IPS DF 19.7 (cell line): ENCODE data around the gene AGPS.
"Not testable (repeated sequence)": the region's sequence is repeated elsewhere in the genome, so short reads cannot be mapped to it uniquely, and the experiment has no call there.

ENCODE experiments used
- DNase-seq: peaks from one replicate; pipeline ENCODE4 v3.0.0-alpha.2; 2013; ENCODE audit warnings: low read depth, low spot score

The AGPS gene

DNA sequence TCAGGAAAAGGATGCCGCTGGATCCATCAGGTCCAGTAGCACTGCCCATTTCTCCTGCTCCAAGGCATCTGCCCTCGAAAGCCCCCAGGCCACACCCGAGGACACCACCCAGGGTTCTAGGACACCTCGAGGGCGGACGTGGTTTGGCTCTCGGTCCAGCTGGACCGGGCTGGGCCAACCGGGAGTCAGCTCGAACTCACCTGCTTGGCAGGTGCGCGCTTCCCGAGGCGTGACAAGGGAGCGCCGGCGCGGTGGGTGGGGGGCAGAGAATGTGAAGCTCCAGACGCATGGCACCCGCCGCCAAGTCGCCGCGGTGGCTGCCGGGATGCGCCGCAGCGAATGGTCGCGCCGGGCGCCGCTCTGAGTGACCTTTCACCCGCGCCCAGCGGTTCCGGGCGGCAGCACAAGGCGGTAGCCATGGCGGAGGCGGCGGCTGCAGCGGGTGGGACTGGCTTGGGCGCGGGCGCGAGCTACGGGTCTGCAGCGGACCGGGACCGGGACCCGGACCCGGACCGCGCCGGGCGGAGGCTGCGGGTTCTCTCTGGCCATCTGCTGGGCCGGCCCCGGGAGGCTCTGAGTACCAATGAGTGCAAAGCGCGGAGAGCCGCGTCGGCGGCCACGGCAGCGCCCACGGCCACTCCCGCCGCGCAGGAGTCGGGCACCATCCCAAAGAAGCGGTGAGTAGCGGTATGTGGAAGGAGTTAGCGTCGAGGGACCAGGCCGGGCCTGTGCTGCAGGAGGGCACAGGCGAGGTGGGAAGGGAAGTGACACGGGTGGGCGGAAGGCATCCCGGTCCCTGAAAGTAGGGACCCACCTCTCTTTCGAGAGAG is at the start of gene AGPS:
AGPS (plus strand) TSS at position 401 of the 830 bp plus-strand sequence; CDS start at position 418, 17 bp downstream.
- no peak for DNase-seq

DNA sequence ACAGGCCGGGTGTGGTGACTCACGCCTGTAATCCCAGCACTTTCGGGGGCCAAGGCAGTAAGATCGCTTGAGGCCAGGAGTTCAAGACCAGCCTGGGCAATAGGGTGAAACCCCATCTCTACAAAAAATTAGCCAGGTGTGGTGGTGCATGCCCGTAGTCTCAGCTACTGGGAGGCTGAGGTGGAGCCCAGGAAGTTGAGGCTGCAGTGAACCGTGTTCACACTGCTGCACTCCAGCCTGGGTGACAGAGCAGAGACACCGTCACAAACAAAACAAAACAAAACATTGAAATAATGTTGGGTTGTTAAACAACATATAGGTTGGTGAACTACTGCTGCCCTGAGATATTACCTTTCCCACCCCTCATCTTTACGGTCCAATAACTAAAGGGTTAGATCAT is 48.8 kb upstream of the AGPS start:
- no peak for DNase-seq

DNA sequence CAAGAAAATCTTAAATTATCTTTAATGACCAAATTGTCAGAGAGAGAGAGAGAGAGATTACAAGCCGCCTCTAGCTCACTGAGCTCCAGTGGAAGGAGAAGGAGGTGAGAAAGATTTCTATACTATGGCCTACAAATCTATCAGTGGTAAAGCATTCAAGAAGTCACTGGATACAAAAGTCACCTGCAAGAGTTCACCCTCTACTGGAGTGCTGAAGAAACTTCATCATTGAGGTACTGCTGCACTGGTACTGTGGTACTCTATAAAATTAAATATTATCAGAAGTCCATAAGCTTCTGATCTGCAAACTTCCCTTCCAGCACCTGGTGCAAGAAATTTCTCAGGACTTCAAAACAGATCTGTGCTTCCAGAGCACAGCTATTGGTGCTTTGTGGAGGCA is 48.3 kb upstream of the AGPS start:
- no peak for DNase-seq

DNA sequence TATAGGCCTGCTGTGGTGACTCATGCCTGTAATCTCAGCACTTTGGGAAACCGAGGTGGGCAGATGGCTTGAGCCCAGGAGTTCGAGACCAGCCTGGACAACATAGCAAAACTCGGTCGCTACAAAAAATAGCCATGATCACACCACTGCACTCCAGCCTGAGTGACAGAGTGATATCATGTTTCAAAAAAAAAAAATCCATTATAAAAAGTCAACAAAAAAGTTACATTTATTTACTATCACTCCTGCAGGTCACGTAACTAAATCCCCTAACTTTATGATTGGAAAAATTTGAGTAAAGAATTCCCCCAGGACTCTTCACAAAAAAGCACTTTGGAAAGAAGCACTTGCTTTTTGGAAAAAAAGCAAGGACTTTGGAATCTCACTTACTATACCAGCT is 46.4 kb upstream of the AGPS start:
- no peak for DNase-seq

DNA sequence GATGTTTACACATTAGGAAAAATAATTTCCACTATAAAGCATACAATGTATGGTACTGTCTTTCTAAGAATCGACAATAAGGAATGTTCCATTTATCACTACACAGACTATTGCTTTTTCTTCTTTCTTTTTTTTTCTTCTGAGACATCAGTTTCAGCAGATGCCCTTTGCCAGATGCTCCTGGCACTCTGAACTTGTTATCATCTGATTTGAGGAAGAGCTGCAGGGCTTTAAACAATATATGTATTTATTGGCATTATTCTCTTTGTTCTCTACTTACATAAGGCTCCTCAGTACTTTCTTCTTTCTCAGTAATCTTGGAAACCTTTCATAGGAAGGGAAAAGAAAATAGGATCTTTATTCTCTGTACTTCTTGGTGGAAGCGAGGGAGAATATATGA is 45.0 kb upstream of the AGPS start:
- no peak for DNase-seq

DNA sequence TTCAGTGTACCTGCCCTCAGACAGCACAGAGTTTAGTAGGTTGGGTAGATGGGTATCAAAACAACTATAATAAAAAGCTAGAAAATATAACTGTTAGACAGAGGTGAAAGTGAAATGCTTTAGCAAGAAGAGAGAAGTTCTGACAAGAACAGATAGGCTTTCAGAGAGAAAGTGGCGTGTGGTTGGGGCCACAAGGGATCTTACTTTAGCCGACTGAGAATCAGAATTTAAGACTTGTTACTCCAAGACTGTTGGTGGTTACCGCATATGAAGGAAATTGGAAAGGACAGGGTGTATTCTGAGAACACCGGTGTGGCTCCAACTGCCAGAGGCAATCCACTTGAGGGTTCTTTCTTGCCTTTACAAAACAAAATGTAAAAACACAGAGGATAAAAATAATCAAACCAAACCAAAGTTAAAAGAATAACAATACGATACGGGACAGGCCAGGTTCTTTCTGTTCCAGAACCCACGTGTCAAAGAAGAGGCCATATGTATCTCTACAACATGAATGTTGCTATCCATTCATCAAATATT is 44.4 kb upstream of the AGPS start:
- DNase-seq, result no peak

DNA sequence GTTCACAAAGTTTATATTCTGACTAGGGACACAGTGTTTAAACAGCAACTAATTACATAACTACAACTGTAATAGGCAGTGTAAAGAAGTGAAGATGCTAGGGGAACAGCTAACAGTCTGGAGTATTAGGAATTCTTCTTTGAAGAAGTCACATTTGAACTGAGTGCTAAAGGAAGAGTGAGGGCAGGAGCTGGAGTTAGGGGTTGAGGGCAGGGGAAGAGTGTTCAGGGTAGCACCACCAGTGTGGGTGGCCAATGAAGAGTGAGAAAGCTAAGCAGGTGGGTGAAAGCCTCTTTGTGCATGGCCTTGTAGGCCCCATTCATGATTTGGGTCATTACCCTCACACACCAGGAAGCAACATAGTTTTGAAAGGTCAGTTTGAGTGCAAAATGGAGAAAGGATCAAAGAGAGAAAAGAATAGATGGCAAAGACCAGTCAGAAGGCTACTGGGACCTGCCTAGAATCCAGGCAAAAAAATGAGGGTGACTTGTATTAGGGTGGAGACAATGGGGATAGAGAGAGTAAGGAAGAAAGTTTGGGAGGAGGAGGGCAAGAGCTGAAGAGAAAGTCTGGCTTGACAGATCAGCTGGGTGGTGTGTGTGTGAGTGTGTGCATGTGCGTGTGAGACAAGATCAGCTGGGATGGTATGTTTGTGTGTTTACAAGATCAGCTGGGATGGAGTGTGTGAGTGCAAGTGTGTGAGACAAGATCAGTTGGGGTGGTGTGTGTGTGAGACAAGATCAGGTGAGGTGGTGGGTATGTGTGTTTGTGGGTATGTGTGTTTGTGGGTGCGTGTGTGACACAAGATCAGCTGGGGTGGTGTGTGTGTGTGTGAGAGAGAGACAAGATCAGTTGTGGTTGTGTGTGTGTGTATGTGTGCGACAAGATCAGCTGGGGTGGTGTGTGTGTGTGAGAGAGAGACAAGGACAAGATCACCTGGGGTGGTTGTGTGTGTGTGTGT is 43.6 kb upstream of the AGPS start:
- no peak for DNase-seq

DNA sequence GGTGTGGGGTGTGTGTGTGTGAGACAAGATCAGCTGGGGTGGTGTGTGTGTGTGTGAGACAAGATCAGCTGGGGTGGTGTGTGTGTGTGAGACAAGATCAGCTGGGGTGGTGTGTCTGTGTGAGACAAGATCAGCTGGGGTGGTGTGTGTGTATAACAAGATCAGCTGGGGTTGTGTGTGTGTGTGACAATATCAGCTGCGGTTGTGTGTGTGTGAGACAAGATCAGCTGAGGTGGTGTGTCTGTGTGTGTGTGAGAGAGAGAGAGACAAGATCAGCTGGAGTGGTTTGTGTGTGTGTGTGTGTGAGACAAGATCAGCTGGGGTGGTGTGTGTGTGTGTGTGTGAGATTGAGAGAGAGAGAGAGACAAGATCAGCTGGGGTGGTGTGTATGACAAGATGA is 41.9 kb upstream of the AGPS start:
- DNase-seq, result not testable (repeated sequence)

DNA sequence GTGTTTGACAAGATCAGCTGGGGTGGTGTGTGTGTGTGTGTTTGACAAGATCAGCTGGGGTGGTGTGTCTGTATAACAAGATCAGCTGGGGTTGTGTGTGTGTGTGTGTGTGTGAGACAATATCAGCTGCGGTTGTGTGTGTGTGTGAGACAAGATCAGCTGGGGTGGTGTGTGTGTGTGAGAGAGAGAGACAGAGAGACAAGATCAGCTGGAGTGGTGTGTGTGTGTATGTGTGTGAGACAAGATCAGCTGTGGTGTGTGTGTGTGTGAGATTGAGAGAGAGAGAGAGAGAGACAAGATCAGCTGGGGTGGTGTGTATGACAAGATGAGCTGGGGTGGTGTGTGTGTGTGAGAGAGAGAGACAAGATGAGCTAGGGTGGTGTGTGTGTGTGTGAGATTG is 41.5 kb upstream of the AGPS start:
- not testable (repeated sequence) for DNase-seq

DNA sequence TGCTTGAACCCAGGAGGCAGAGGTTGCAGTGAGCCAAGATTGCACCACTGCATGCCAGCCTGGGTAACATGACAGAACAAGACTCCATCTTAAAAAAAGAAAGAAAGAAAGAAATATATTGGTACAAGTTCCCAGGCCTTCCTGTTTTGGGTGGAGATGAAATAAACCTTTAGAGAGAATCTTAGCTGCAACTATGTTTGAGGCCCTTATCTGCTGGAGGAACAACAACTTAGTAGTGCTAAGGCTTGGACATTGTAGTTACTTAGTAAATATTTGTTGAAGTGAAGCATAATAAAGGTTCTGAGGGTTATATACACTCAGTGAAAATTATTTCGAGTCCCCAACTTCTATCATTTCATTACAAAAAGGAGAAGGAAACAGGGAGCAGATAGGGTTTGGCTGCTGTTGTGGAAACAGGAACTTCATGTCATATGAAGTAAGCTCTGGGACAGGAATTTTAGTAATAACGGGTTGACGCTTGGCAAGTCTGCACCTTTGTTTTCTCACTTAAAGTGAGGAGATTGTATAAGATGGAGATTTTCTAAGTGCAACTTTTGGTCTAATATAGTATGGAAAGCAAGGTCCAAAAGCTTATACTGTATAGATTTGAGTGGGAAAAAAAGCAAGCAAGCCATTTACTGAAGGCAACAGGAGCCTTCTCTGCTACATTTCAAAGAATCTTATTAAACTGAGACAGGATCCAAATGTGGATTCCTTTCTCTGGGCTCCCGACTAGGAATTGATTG is 40.0 kb upstream of the AGPS start:
- DNase-seq, result no peak

DNA sequence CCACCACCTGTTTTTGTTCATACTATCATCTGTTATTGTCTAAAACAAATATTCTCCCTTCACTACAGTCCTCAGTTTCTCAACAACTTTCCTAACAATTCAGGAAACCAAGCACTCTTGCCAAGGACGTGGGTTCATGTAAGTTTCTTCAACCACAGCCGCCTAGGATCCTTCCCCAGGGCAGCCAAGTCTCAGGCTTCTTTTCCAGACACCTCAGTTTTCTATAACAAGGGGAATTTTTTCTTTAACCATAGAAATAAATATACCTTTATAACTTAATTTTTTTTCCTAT is 39.4 kb upstream of the AGPS start:
- DNase-seq, result no peak

DNA sequence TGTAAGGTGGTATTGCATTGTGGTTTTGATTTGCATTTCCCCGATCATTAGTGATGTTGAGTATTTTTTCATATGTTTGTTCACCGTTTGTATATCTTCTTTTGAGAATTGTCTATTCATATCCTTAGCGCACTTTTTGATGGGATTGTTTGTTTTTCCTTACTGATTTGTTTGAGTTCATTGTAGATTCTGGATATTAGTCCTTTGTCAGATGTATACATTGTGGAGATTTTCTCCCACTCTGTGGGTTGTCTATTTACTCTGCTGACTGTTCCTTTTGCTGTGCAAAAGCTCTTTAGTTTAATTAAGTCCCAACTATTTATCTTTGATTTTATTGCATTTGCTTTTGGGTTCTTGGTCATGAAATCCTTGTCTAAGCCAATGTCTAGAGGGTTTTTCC is 38.0 kb upstream of the AGPS start:
- DNase-seq, result not testable (repeated sequence)

DNA sequence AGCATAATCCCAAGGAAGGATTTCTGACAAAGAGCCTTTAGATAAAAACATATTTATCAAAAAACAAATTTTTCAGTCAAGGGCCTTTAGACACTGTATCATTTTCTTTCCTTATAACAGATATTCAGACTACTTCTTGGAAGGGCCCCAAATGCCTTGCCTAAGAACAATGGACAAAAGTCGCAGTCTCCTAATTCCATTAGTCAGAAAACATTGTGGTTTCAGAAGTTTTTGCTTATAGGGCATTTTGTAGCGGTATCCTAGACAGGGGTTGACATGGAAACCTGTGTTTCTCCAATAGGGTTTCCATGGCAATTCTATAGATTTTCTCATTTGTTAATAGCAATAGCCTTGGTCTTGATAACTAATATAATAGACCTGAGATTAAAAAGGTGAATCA is 36.7 kb upstream of the AGPS start:
- no peak for DNase-seq

DNA sequence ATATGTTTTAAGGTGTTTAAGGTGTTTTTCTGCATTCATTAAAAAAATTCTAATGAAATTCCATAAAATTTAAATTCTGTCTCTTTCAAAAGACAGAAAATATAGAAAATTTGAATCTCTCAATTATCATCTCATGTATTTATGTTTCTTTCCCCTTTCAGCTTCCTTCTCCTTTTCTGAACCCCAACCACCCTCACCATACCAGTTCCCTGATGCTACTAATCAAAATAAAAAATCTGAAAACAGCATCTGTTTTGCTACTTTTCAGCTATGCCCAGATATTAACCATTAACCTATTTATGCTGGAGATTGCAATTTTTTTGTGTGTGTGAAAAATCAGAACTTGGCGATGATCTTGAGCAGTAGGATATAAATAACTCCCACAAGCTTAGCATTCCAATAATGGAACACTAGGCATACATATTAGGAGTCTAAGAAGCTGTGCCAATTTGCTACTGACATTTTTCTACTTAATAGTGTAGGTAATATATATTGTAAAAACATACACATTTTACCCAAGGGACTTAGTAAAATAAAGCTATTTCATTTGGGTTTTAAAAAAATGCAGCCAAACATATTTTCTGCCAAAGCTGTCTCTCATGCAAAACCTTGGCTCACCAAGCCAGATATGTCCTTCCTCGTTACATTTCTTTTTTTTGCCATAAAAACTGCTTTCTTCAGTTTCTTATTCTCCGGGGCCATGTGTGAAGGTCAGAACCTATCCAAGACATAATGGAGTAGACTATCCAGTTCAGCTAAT is 32.6 kb upstream of the AGPS start:
- no peak for DNase-seq

DNA sequence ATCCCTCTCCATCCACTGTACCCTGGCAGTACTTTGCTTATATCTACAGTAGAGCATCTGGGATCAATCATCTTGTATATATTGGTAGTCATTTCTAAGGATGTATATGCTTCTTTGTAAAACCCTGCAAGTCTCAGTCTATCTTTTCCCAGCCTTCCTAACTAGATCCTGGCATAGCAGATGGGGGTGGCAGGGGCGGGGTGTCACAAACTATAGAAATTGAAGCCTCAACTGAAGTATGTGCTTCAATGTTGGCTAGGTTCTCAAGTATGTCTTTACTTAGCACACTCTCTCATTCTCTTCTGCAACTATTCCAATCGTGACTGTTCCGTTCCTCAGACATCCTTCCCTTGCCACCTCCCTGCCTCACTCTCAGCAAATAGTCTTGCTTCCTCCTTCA is 30.1 kb upstream of the AGPS start:
- no peak for DNase-seq

DNA sequence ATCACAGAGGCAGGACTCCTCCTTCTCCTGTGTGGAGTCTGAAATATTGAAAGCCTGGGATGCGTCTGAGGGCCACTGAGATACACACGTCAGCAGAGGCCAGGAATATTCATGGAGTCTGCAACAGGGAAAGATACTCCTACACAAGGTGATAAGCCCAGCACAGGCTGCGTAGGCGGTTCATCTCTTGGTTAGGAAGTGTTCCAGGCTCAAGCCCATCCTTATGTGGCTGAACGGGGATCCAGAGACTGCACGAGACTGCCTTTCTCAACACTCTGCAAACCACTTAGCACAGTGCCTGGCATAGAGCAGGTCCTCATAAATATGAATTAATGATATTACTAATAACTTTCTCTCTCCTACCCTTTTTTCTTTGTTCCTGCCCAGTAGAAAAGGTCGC is 29.2 kb upstream of the AGPS start:
- DNase-seq, result no peak

DNA sequence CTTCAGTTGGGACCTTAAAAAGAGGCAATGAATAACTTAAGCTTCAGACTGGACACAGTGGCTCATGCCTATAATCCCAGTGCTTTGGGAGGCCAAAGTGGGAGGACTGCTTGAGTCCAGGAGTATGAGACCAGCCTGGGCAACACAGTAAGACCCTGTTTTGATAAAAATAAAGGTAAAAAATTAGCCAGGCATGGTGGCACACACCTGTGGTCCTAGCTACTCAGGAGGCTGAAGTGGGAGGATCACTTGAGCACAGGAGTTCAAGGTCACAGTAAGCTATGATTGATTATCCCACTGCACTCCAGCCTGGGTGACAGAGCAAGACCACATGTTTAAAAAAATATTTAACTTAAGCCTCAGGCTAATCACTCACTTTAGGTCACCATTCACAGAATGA is 26.8 kb upstream of the AGPS start:
- not testable (repeated sequence) for DNase-seq

DNA sequence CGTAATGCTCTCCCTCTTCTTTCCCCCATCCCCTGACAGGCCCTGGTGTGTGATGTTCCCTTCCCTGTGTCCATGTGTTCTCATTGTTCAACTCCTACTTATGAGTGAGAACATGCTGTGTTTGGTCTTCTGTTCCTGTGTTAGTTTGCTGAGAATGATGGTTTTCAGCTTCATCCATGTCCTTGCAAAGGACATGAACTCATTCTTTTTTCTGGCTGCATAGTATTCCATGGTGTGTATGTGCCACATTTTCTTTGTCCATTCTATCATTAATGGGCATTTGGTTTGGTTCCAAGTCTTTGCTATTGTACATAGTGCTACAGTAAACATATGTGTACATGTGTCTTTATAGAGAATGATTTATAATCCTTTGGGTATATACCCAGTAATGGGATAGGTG is 24.6 kb upstream of the AGPS start:
- not testable (repeated sequence) for DNase-seq

DNA sequence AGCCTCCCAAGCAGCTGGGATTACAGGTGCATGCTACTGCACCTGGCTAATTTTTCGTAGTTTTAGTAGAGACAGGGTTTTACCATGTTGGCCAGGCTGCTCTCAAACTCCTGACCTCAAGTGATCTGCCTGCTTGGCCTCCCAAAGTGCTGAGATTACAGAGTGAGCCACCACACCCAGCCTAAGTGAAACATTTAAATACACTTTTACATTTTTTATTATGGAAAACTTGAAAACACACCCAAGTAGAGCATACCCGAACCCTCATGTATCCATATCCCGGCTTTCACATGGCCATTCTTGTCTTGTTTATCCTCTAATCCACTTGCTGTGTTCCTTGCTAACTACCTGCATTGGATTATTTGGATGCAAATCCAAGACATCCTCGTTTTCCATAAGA is 13.2 kb upstream of the AGPS start:
- no peak for DNase-seq

DNA sequence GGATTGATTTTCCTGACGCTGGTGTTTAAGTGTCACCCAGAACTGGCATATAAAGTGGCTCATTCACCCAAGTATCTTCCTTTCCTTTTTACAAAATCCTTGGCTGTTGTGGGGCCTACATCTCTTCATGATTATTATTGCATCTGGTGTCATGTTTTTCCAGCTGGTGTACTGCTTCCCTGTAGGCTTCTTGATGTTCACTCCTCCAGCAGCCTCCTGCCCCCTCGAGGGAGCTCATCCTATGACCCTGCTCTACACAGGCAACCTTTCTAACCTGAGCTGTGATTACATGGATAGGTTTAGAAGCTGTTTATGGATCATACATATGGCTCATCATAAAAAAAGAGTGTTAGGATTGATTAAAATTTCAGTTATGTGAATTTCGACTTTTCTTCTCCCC is 12.4 kb upstream of the AGPS start:
- DNase-seq, result no peak

DNA sequence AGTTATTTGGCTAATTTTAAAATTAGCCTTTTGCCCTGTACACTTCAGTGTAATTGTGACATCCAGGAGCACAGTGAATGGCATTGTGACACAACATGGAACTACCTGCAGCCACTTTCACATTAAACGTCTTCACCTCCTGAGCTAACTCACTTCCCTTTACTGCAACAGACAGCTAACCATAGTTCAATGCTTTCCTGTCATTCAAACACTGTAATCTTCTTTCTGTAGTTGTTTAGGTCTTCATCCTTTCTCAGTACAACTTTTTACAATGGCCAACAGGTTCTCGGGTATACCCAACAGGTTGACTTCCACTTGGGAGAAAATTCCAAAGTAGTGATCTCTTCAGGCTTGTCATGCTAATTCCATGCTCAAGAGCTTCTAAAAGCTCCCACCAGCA is 8.6 kb upstream of the AGPS start:
- DNase-seq, result peak; percentile 23
